Fibroblast of peridontal ligament (primary cell): ENCODE measurements around the gene EIF4E.
"Not testable (repeated sequence)": the region's sequence is repeated elsewhere in the genome, so short reads cannot be mapped to it uniquely, and the experiment has no call there.

Experiments
- DNase-seq: peaks from one replicate; pipeline ENCODE4 v3.0.0-alpha.2; 2010; ENCODE audit errors: extremely low read depth

Gene EIF4E, protein sequence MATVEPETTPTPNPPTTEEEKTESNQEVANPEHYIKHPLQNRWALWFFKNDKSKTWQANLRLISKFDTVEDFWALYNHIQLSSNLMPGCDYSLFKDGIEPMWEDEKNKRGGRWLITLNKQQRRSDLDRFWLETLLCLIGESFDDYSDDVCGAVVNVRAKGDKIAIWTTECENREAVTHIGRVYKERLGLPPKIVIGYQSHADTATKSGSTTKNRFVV

DNA sequence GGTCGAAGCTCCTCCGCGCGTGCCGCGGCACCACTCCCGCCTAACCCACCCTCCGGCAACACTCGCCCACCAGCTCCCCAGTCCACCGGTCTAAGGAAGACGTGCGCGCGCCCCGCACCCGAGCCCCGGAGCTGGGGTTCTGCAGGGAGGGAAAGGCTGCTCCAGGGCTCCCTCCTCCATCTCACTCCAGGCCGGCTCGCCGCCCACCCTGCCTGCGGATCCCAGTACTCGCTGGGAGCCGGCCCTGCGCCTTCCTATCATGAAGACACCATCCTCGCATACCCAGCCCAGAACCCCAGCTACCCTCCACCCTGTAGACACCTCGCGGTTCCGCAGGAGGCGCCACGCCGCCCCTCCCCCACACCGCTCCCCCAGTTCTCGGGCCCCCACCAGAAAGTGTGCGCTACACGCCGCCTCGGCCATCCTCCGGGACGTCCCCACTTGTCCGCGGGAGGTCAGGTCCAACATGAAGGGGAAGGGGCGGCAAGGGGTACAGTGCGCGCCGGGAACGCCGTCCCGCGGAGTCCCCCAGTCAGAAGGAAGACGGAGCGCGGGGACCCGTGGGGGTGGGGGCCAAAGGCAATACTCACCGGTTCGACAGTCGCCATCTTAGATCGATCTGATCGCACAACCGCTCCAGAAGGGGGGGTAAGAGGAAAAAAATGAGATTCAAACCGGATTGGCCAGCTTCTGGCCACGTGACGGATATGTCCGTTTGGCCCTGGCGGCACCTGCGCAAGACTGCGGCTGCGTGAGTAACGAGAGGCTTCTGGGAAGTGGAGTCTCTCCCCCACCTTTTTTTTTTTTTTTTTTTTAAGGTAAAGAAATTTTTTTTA is at the start of gene EIF4E:
Gene EIF4E, minus strand, starts transcription at position 629 of the 836 bp plus-strand sequence. Its CDS starts 21 bp downstream, at position 608.
- DNase-seq: peak; percentile 98

DNA sequence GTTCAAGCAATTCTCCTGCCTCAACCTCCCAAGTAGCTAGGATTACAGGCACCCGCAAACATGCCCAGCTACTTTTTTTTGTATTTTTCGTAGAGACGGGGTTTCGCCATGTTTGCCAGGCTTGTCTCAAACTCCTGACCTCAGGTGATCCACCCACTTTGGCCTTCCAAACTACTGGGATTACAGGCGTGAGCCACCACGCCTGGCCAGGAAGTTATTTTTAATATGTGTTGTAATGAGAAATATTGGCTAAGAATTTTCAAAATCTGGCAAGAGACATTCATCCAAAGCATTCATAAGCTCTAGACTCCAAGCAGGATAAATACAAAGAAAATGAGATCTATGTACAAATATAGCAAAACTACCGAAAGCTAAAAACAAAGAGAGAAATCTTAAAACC is 48.6 kb upstream of the EIF4E start:
- DNase-seq: no peak

DNA sequence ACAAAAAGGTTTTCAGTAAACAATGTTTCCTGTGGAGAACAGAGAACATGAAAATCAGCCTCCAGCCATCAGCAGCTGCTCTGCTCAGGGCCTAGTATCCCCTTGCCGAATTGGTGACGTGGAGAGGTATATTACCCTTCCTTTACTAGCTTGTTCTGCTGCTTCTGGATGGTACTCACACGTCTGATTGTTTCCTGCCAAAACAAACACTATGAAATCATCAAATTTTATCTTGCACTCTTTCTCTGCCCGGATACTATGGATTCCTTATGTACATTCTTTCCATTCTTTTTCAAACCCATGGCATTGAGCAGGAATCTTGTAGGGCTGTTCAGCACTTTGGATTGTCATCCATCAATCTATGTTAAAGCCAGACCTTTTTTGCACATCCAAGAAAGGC is 47.8 kb upstream of the EIF4E start:
- DNase-seq: no peak

DNA sequence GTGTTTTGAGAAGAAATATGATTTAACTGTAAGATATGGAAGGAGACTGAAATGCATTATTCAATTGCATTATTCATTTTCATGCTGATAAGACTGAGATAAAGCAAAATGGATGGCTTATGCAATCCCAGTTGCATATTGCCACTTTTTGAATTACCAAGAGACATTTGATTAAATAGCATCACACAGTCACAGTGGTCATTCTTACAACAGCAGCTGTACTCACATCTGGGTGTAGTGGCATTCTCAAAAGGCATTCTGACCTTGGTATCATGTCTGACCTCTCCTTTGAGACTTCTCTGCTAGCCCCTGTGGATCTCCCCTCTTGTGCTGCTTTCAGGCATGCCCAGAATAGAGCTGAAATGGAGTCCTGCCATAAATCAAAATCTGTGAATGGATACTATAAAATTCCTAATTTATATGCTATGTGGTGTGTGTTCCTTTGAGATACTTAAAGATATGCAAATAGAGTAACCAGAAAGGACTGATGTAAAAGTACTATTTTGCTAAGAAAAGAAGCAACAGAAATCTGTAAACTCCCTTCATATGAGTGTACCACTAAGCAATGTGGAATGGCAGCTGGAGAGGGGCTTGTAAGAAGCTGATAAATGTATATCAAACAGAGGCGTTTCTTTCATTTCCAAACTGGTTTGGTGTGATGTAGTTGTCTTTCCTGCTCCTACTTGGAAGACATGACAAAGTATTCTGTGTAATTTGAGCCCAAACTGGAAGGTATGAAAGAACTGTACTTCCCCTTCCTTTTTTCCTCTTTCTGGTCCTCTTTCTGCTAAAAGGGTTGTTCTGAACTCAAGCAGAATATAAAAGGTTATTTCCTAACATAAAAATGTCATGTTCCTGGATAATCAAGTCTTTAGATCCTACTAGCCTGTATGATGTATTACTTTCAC is 41.2 kb upstream of the EIF4E start:
- no peak for DNase-seq

DNA sequence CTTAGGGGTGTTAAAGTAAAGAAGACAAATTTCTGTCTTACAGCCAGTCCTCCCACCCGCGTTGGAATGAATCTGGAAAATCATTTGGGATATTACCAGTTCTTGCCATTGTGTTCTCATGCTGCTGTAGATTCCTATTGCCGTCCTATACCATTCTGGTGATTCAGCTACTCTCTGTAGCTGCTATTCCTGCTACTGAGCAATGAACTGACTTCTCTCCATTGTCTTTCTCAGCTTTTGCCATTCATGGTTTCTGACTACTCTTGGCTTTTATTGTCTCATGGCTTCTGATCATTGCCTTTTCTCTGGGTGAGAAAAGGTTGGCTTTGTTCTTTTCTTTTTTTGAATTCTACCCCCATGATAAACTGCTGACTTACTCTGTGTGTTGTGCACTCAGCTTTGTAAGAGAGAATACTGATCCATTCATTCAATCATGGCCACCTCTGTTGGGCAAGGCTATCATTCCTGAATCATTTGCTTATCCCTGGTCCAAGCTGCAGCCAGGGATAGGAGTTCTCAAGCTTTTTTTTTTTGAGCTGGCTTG is 38.9 kb upstream of the EIF4E start:
- no peak for DNase-seq

DNA sequence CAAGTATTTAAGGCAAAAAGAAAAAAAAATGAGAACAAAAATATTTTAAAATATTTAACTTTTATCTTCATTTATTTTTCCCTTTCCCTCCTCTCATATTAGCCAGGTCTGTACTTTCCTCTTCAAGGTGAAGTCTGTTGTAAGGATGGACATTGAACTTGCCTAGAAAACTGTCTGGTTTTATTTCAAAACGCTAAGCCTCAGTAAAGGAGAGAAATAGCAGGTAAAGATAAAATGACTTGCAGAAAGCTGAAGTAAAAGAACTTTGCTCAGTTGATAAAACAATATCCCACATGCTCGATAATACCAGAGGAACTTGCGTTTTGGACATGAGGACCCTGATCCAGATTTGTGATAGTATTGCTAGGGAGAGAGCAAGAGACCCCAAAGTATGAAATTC is 38.0 kb upstream of the EIF4E start:
- no peak for DNase-seq

DNA sequence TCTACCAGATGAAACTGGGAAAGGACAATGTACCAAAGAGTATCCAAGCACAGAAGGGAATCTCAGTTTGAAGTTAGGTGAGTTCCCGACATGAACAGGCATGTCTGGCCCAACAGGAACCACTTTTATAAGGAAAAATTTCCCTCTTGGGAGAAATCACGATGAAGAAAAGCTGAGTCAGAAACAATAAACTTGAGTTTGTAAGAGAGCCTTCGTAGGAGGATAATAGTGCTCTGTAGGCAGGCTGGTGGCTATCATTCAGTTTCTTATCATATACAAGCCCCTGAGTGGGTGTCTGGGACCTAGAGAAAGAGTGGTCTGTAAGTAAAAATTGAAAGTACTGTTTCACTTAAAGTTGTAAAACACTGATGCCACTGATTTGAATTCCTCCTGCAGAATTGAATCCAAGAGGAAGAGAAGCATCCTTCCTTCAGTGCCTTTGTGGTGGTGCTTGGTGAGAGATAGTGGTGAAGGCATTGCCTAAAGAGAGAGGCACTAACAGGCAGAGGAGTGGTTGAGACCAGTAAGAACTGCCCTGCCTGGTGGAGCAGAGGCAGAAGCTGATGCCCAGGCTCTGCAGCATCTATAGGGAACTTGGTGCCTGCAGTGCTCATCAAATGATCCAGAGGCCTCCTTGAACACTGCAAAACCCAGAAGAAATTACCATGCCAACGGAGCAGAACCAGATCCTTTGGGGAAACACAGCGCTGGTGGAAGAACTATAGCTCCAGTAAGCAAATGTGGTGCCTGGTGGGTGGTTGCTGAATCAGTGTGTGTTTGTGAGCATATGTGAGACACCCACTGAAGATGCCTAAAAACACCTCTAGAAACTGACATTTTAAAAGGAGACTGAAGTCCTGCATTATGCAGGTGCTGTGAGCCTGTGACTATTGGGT is 34.9 kb upstream of the EIF4E start:
- DNase-seq: peak; percentile 13

DNA sequence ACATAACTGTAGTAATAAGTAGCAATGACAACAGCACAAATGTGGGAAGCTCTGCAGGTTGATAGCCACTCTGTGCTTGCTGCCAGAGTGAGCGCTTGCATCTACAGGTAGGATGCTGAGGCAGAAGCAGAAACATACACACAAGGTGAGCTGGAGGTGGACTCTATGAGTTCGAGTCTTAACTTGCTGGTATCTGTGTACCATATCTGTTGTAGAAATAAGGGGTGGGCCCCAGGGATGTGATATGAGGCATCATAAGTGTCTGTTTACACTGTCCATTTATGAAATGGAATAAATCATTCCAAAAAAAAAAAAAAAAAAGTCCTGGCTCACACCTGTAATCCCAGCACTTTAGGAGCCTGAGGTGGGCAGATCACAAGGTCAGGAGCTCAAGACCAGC is 32.8 kb upstream of the EIF4E start:
- DNase-seq: no peak

DNA sequence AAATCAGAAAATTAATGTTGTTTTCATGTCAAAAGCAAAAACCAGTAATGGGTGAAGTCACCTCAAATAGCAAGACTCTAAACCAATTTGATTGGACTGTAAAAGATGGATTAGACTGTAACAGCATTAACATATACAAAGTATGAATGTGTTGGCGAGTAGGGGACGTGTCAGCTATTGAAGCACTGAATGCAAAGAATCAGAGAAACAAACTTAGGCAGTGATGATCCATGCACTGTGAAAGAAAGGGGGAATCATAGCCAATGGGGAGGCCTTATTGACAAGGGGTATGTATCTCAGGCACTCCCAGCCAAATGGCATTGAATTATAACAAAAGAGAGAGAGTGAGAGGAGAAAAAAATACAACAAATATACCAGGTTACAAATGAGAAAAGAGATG is 30.5 kb upstream of the EIF4E start:
- no peak for DNase-seq

DNA sequence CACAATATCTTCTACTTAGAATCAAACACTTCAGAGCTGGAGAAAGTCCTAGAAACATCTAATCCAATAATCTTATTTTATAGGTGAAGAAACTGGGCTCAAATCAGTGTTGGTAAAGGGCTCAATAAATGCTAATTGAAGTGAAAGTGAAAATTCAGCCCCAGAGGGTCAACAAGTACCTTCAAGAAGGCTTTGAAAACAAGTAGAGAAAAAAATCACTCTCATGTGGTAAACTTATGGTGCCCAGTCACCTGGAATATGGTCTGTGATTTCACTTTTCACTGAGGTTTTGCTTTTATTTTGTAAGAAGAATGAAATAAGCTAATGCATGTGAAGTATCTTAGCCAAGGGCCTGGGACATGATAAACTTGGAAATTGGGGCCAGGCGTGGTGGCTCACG is 29.1 kb upstream of the EIF4E start:
- no peak for DNase-seq

DNA sequence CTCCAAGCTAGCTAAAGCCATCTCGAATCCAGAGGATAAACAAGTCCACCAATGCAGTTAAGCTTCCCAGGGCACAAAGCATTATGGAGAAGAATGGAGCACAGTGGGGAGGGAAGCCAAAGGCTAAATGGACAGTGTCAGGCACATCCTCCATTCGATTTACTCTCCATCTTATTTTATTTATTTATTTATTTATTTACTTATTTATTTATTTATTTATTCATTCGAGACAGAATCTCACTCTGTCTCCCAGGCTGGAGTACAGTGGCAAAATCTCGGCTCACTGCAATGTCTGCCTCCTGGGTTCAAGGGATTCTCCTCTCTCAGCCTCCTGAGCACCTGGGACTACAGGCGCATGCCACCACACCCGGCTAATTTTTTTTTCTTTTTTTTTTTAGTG is 26.3 kb upstream of the EIF4E start:
- DNase-seq: no peak

DNA sequence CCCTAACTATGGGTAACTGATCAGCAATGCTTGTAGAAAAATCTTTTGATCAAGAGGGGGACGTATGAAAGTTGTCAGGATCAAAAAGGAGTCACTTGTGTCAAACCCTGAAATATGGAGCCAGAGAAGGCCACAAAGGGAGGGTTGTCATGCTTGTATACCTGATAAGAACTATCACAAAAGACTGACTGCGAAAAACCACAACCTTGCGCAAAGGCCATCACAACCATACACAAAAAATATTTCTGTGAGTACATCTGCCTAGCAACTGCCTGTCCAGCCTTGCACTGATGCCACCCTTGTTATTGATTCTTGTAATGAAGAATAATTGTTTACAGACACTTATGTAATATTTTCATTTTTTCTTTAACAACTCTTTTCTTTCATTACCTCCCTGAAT is 22.8 kb upstream of the EIF4E start:
- DNase-seq: no peak

DNA sequence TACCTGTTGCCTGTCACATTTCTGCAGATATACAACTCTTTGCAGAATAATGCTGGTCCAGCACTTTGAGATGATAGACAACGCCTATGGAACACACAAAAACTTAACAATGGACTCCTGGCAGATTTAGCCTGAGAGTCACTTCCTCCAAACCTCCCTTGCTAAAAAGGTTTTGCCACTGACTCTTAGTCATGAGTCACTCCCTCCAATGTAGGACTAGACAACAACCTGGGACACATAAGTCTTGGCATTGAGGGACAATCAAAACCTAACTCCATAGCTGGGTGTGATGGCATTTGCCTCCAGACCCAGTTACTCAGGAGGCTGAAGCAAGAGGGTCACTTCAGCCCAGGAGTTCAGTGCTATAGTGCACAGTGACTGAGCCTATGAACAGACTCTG is 22.0 kb upstream of the EIF4E start:
- no peak for DNase-seq

DNA sequence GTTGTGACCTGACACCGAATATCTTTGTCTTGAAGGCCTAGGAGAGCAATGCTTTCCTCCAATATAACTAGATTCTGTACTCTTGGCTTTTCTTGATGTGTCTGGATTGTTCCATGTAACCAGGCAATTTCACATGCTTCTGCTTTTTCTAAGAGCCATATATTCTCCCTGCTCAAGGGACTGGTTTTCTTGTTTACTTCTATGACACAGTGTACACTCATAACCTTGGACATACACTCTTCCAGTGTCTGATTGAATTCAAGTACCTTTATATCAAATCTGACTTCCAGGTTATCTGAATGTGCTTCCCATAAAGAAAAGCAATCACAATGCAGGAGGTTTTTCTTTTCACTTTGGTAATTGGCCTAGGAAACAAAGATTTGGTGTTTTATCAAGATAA is 17.4 kb upstream of the EIF4E start:
- DNase-seq: no peak

DNA sequence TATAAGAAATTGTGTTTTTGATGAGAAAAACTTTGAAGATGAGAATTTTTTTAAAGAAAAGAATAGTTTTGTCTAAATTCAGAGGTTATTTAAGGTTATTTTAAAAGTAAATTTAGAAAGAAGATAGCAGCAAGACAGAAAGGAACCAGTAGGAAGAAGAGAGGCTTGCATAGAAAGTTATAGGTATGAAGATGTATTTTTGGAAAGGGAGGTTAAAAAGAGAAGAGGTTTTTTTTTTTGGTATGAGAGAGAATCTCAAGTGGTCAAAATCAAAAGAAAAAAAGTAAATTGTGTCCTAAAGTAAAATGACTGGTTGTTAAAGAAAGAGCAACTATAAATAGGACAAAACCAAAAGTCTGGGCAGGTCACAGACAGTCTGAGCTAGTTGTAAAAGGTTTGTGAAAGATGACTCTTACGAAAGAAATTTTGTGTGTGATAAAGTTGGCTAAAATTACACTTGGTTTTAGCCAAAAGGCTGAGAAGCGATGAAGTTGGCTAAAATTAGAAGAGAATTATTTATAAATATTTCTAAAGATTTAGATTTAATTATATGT is 16.4 kb upstream of the EIF4E start:
- DNase-seq: no peak

DNA sequence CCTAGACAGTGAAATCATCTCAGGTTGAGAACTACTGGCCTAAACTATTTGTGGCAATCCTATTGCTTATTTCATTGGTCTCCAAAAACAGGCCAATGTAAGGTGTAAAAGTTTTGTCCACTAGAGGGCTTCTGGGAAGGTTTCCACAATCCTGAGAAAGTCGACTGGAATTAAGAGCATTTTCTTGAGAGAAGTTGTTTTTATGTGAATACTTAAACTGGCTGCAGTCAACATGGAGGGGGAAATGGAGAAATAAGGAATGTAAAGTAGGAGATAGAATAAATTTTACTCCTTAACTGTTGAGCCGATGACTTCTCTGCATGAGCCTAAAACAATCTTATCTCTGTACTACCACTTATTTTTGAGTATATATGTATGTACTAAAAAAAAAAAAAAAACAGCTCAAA is 11.0 kb upstream of the EIF4E start:
- DNase-seq: peak; percentile 90

DNA sequence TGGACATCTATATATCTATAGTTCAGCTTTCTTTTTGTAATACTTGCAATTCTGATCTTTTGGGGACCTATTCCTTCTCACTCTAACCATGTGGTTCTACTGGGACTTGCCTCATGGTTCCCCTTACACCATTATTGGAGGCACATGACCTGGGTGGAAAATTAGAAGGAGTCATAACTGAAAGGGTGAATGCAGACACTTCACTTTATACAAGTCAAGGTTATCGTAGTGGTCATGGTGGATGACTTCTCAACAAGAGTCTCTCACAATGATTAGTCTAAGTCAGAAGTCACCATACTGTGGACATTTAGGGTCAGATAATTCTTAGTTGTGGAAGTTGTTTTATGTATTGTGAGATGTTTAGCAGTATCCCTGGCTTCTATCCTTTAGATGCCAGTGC is 10.5 kb upstream of the EIF4E start:
- DNase-seq: no peak

DNA sequence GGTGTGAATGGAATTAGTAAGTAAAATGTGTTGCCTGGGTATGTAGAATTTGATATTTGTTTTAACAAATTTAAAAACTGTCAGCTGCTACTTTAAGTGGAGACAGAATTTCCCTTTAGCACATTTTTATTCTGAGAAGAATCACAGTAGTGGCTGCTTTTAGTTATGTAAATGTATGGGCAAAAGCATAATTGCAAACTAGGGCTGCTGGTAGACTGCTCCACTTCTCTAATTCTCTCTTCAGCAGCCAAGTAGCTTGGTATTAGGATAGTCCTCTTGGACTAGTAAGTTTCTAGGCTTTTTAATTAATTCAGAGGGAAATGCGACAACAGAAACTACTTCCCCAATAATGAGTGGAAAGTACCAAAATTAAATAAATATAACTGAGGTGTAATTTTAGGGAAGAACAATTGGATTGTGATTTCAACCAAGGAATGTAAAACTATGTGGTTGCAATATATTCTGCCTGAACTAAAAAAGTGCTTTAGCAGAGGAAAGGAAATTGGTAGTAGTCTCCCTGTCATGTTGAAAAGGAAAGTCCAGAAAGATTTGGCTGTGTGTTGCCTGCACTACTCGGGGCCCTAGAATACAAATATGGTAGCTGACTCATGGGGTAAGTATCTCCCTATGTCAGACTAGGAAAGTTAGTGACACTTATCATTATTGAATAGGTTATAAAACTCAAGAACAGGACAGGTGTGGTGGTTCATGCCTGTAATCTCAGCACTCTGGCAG is 9.2 kb upstream of the EIF4E start:
- peak; percentile 53 for DNase-seq

DNA sequence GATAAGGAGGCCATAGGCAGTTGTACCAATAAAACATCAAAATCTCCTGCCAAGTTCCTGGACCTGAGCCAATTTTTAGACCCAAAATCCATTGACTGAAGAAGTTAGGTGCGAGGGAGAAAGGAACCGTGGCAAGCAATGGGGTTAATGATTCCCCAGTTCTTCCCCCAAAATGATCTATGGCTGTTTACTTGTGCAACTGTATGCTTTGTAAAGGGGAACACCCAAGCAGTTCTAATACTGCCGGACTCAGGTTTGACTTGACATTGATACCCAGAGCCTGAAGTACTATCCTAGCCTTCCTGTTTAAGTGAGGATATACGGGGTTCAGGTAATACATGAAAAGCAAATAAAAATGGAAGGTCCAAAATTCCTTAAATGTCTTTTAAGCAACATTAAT is 6.7 kb upstream of the EIF4E start:
- no peak for DNase-seq

DNA sequence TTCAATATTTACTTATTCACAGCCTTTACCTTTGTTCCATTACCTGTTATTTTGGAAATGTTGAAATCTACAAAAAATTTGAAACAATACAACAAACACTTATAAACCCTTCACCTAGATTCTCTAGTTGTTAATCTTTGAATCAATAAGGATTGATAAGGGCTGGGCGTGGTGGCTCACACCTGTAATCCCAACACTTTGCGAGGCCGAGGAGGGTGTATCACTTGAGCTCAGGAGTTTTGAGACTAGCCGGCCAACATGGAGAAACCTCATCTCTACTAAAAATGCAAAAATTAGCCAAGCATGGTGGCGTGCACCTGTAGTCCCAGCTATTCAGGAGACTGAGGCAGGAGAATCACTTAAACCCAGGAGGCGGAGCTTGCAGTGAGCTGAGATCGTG is 5.9 kb upstream of the EIF4E start:
- DNase-seq: not testable (repeated sequence)
